ENCODE results near the gene SLC22A1.
"Not testable (repeated sequence)": the region's sequence is repeated elsewhere in the genome, so short reads cannot be mapped to it uniquely, and the experiment has no call there.

Gene SLC22A1

GRCh38 chr6:160121558-160121957, at the start of gene SLC22A1:
SLC22A1 (plus strand) TSS chr6:160121815; CDS start chr6:160121936, 121 bp downstream.
- DNase-seq, result no peak

GRCh38 chr6:160073272-160073671, 48.3 kb upstream of the SLC22A1 start:
- no peak for DNase-seq

GRCh38 chr6:160076009-160076408, 45.6 kb upstream of the SLC22A1 start:
- DNase-seq, result no peak

GRCh38 chr6:160077024-160077423, 44.6 kb upstream of the SLC22A1 start:
- DNase-seq, result no peak

- DNase-seq, result no peak
These were observed 44.1 kb upstream of the SLC22A1 start for GRCh38 chr6:160077526-160077925.

- no peak for DNase-seq
These were observed 42.5 kb upstream of the SLC22A1 start for GRCh38 chr6:160078883-160079685.

- DNase-seq, result no peak
These were observed 42.0 kb upstream of the SLC22A1 start for GRCh38 chr6:160079686-160080043.

- DNase-seq, result no peak
These were observed 41.5 kb upstream of the SLC22A1 start for GRCh38 chr6:160080097-160080496.

- DNase-seq, result no peak
These were observed 40.2 kb upstream of the SLC22A1 start for GRCh38 chr6:160081398-160081797.

- peak; percentile 30 for DNase-seq
These were observed 39.0 kb upstream of the SLC22A1 start for GRCh38 chr6:160082627-160083026.

GRCh38 chr6:160084198-160084776, 37.3 kb upstream of the SLC22A1 start:
- DNase-seq, result no peak

- no peak for DNase-seq
These were observed 36.4 kb upstream of the SLC22A1 start for GRCh38 chr6:160085226-160085625.

GRCh38 chr6:160085713-160086505, 35.7 kb upstream of the SLC22A1 start:
- no peak for DNase-seq

- DNase-seq, result no peak
These were observed 34.9 kb upstream of the SLC22A1 start for GRCh38 chr6:160086754-160087153.

GRCh38 chr6:160088069-160088783, 33.4 kb upstream of the SLC22A1 start:
- DNase-seq, result peak; percentile 39

GRCh38 chr6:160088784-160089533, 32.7 kb upstream of the SLC22A1 start:
- DNase-seq, result no peak

GRCh38 chr6:160089534-160089897, 32.1 kb upstream of the SLC22A1 start:
- DNase-seq, result no peak

- not testable (repeated sequence) for DNase-seq
These were observed 31.0 kb upstream of the SLC22A1 start for GRCh38 chr6:160090442-160091239.

GRCh38 chr6:160092176-160092575, 29.4 kb upstream of the SLC22A1 start:
- DNase-seq, result not testable (repeated sequence)

GRCh38 chr6:160092602-160093001, 29.0 kb upstream of the SLC22A1 start:
- no peak for DNase-seq

- DNase-seq, result no peak
These were observed 28.6 kb upstream of the SLC22A1 start for GRCh38 chr6:160093061-160093460.

GRCh38 chr6:160093946-160094345, 27.7 kb upstream of the SLC22A1 start:
- DNase-seq, result no peak
